ENCODE measurements around the gene LRRFIP1. TPM values are rescaled to one million over a fixed set of nuclear protein-coding genes. Genes with fewer than 3 reads are reported as not detected.

The LRRFIP1 gene
- total and polyA plus RNA-seq, 2 donors (not counting 3 experiments of a cell fraction or from before 2014, with no cell fraction given), result 39.2 to 179 TPM

- H3K27ac ChIP-seq (ENCODE audit: insufficient read depth, low read depth, low read length), result peak overlapping the region; percentile 99
- no peaks in the 10 kb centered on the region for H3K9me1 ChIP-seq (replicated peaks; ENCODE audit: control insufficient read depth, extremely low read depth, insufficient read depth, low read length)
- H3K9me3 ChIP-seq (replicated peaks; ENCODE audit: control insufficient read depth, insufficient read depth, low read length), result no peaks in the 10 kb centered on the region
- dilution Hi-C loops (cut with MboI; ENCODE audit: extremely low pct_ligation_motif_present, low sequenced_read_pairs) (no loop called here), intact Hi-C loops (cut with micrococcal nuclease) (loop anchor here (1.0 kb wide), 4 partner anchors 10 to 78 kb away; partner anchors contain the start of gene LRRFIP1)
- no peak overlapping the region for H2AFZ ChIP-seq (ENCODE audit: low read depth, low read length)
- H3K4me1 ChIP-seq (ENCODE audit: control insufficient read depth, extremely low read depth, insufficient read depth, low read length), result peaks cover 54% of the 10 kb centered on the region
- TF ChIP-seq POLR2AphosphoS5 (IDR thresholded peaks at IDR 0.05; ENCODE audit: insufficient read depth, low read depth, low read length), result peak; percentile 39
- TF ChIP-seq GATA2 (IDR thresholded peaks at IDR 0.05; ENCODE audit: insufficient read depth, insufficient read length, low read depth, low read length), result peak; percentile 38
- TF ChIP-seq JUN (IDR thresholded peaks at IDR 0.05; ENCODE audit: borderline replicate concordance, insufficient read depth, insufficient read length, low read depth), result peak; percentile 88
- TF ChIP-seq POLR2A (IDR thresholded peaks at IDR 0.05; ENCODE audit: low read depth, low read length), result peak; percentile 28
- no peak for TF ChIP-seq CTCF (IDR thresholded peaks at IDR 0.05; ENCODE audit: extremely low read depth in 1 of 2, insufficient read depth in 1 of 2, low read depth in 1 of 2, low read length in 2 of 2)
- peak; percentile 27 for TF ChIP-seq MAX (IDR thresholded peaks at IDR 0.05; ENCODE audit: insufficient read depth, insufficient read length)
- no peak for TF ChIP-seq MYC (IDR thresholded peaks at IDR 0.05; ENCODE audit: low read depth, low read length)
- peak; percentile 66 for TF ChIP-seq FOS (IDR thresholded peaks at IDR 0.05; ENCODE audit: borderline replicate concordance, insufficient read depth, low read length)
- TF ChIP-seq EZH2 (IDR thresholded peaks at IDR 0.05; ENCODE audit: borderline replicate concordance, low read depth, low read length, severe bottlenecking), result no peak
- H3K27me3 ChIP-seq (ENCODE audit: control insufficient read depth in 2 of 2, insufficient read depth in 2 of 2, low read length in 2 of 2), result no peaks in the 10 kb centered on the region
- H3K4me2 ChIP-seq (ENCODE audit: insufficient read depth, low read length), result peak overlapping the region; percentile 67
- peak overlapping the region; percentile 92 for H3K9ac ChIP-seq (replicated peaks; ENCODE audit: extremely low read depth, insufficient read depth, low read length)
- POLR2A ChIA-PET, result interaction anchor here (1.0 to 1.1 kb wide), 2 partner anchors 10 to 13 kb away, joined by 4 read pairs; partner anchors contain the start of gene LRRFIP1
- DNase-seq (ENCODE audit: low read depth, low spot score) (peak; percentile 91), FAIRE-seq (peak; percentile 95)
- no peaks in the 10 kb centered on the region for H3K79me2 ChIP-seq (ENCODE audit: control insufficient read depth, insufficient read depth, low read length)
- no peaks in the 10 kb centered on the region for H4K20me1 ChIP-seq (replicated peaks; ENCODE audit: control insufficient read depth, extremely low read depth, insufficient read depth, low read length)
- H3K4me3 ChIP-seq (replicated peaks in 1 of 3; ENCODE audit: insufficient read depth in 1 of 3, low read depth in 1 of 3, low read length in 3 of 3), result no peak overlapping the region
- BruUV-seq (replicated peaks), result TSS peak; percentile 12
- no peaks in the 10 kb centered on the region for H3K36me3 ChIP-seq (ENCODE audit: control insufficient read depth in 2 of 2, extremely low read depth in 1 of 2, insufficient read depth in 2 of 2, low read length in 2 of 2)
- CTCF ChIA-PET, result interaction anchor here (0.7 to 3.2 kb wide), 14 partner anchors 9 to 129 kb away, joined by 3 to 17 read pairs (median 4); partner anchors contain the start of gene LRRFIP1
These were observed 10.4 kb upstream of the LRRFIP1 start for GRCh38 chr2:237616734-237617586.

All from endothelial cell of umbilical vein (primary cell).